HEK293T (cell line): Measurements from ENCODE around the gene H3-3A.

Experiments
- ARNT ChIP-seq: fragments of 450-650 bp; IDR thresholded peaks from 2 replicates; pipeline ENCODE4 v1.6.1; 2017; ENCODE audit warnings: mild to moderate bottlenecking
- ELF4 ChIP-seq: fragments of 450-650 bp; IDR thresholded peaks from 2 replicates; pipeline ENCODE4 v1.6.1; 2017; ENCODE audit warnings: antibody characterized with exemption
- LEF1 ChIP-seq: fragments of 450-650 bp; IDR thresholded peaks from 2 replicates; pipeline ENCODE4 v1.6.1; 2017; ENCODE audit warnings: mild to moderate bottlenecking, borderline replicate concordance
- SP1 ChIP-seq: fragments of 450-650 bp; IDR thresholded peaks from 2 replicates; pipeline ENCODE4 v1.6.1; 2017

DNA sequence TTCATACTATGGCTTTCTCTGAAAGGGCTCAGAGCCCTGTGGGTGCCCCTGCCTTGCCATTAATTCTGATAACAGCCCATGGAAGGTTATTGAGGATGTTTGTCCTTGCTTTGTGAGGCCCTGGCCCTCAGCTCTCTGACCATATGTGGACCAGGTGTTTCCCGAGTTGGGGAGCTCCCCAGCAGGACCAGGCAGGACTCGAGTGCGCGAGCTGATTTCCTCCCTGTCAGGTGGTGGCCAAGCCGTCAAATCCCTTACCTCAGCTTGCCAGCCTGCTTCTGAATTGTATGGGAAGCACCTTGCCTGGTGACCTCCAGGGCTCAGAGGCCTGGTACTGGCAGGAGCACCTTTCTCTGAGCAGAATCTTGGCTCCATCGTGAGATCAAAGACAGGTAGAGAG is 45.4 kb upstream of the H3-3A start:
- TF ChIP-seq SP1 (no peak), ELF4 (no peak), ARNT (no peak), LEF1 (no peak)
